Fibroblast of lung (primary cell): ENCODE measurements around the gene PRKAG2. TPM values are rescaled to one million over a fixed set of nuclear protein-coding genes. Genes with fewer than 3 reads are reported as not detected.

ENCODE experiments used
- DNase-seq, 2 donors: peaks; one replicate each; pipeline versions ENCODE4 v3.0.0 to v3.0.0-alpha.2; 2010; ENCODE audit warnings: low read depth in 2 of 2
- H2AFZ ChIP-seq: 2 replicates; pipeline ENCODE4 v1.5.1; 2012; ENCODE audit warnings: low read length, control low read depth, inconsistent platforms
- H3K27ac ChIP-seq: 2 replicates; pipeline ENCODE4 v1.5.1; 2011; ENCODE audit warnings: low read length, control low read depth; ENCODE audit not compliant: insufficient read depth
- H3K27me3 ChIP-seq: 2 replicates; pipeline ENCODE4 v1.5.1; 2011; ENCODE audit warnings: mild to moderate bottlenecking, low read length; ENCODE audit not compliant: control insufficient read depth, insufficient read depth
- H3K36me3 ChIP-seq: 2 replicates; pipeline ENCODE4 v1.5.1; 2011; ENCODE audit warnings: low read length; ENCODE audit not compliant: control insufficient read depth, insufficient read depth
- H3K4me1 ChIP-seq: 2 replicates; pipeline ENCODE4 v1.5.1; 2011; ENCODE audit warnings: low read length; ENCODE audit not compliant: control insufficient read depth, insufficient read depth; ENCODE audit errors: extremely low read depth
- H3K4me2 ChIP-seq: 2 replicates; pipeline ENCODE4 v1.5.1; 2011; ENCODE audit warnings: low read length, control low read depth; ENCODE audit not compliant: insufficient read depth; ENCODE audit errors: extremely low read depth
- H3K4me3 ChIP-seq, 4 experiments: fragments of 200-600 bp in 1 of 4; sonication (generic) in 1 of 4; replicated peaks in 1 of 4; 2 replicates each; pipeline ENCODE4 v1.5.1; 2011 to 2016; ENCODE audit warnings: low read length in 4 of 4, low read depth in 3 of 4, mild to moderate bottlenecking in 3 of 4, control low read depth in 2 of 4, inconsistent platforms in 1 of 4, mixed read lengths in 1 of 4; ENCODE audit not compliant: insufficient read depth in 1 of 4; ENCODE audit errors: control extremely low read depth in 1 of 4
- H3K79me2 ChIP-seq: 2 replicates; pipeline ENCODE4 v1.5.1; 2012; ENCODE audit warnings: mild to moderate bottlenecking, low read length, inconsistent platforms; ENCODE audit not compliant: control insufficient read depth, insufficient read depth
- H3K9ac ChIP-seq: 2 replicates; pipeline ENCODE4 v1.5.1; 2011; ENCODE audit warnings: mild to moderate bottlenecking, low read length, control low read depth; ENCODE audit not compliant: insufficient read depth
- H3K9me3 ChIP-seq: 2 replicates; pipeline ENCODE4 v1.5.1; 2012; ENCODE audit warnings: low read depth, low read length; ENCODE audit not compliant: control insufficient read depth, insufficient read depth
- H4K20me1 ChIP-seq: 2 replicates; pipeline ENCODE4 v1.5.1; 2011; ENCODE audit warnings: low read length; ENCODE audit not compliant: control insufficient read depth, insufficient read depth; ENCODE audit errors: extremely low read depth
- CTCF ChIP-seq, 2 donors: IDR thresholded peaks in 1 of 2; conservative IDR thresholded peaks in 1 of 2; 1 replicate in 1 of 2; 2 replicates in 1 of 2; pipeline ENCODE4 v1.5.1; 2011 to 2012; ENCODE audit warnings: low read length in 2 of 2, control low read depth in 1 of 2, inconsistent platforms in 1 of 2, low read depth in 1 of 2, mild to moderate bottlenecking in 1 of 2
- EZH2 ChIP-seq: IDR thresholded peaks from 2 replicates; pipeline ENCODE4 v1.5.1; 2012; ENCODE audit warnings: low read length, control low read depth, mild to moderate bottlenecking; ENCODE audit errors: missing control alignments
- polyA plus RNA-seq, 2 donors: library from polyadenylated mRNA; depleted of rRNA in 1 of 2; stranded (reverse) in 1 of 2; unstranded in 1 of 2; fragments of >200 nt; gene quantifications; 2 replicates each; pipeline ENCODE4 v1.2.1, GENCODE V29; 2011 to 2012; ENCODE audit warnings: missing spikeins in 1 of 2
- total RNA-seq: library from RNA; depleted of rRNA; stranded (reverse); fragments of >200 nt; gene quantifications from 2 replicates; pipeline ENCODE4 v1.2.1, GENCODE V29; 2014

Gene PRKAG2
- total and polyA plus RNA-seq, 2 donors (not counting 1 experiment from before 2014, with no cell fraction given), result 11.9 to 56.7 TPM

DNA sequence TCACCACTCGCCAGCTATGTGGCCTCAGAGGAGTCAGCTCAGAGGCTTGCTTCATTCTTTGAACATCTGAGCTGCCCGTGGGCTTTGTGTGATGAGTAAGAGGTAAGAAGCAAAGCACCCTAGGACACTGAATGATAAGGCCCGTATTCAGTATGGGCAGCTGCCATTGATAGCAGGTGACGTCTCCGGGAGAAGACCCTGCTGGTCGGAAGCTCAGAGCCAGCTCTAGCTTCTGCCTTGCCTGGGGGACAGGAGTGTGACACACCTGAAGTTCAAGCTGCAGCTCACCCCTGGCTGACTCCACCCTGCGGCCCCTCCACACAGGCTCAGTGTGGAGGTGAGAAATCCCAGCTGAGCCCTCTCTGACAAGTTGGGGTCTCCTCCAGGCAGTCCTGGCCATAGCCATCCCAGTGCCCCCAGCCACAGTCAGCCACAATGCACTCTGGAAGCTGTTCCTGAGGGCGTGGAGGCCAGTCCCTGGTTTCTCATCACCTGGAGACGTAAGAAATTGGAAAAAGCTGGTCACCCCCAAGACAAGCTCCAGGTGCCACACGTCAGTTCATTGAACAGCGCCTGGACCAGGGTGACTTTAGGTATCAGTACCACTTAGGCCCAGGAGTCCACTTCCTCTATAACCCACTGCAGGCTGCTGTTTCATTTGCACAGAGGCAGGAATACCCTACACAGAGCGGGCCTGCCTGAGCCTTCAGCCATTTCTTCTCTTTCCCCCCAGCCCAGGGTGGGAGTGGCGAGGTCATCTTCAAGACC lies 192.3 kb downstream of the PRKAG2 start:
- Histone ChIP-seq H3K79me2 (no peaks in the 10 kb centered on the region), H3K4me2 (no peak overlapping the region), H3K4me1 (peaks cover 16% of the 10 kb centered on the region), H3K27me3 (no peaks in the 10 kb centered on the region), H2AFZ (no peak overlapping the region), H3K9me3 (no peaks in the 10 kb centered on the region), H3K9ac (no peak overlapping the region), H3K36me3 (no peaks in the 10 kb centered on the region), H3K27ac (no peak overlapping the region), H4K20me1 (no peaks in the 10 kb centered on the region), H3K4me3 (no peak overlapping the region)
- no peak for TF ChIP-seq CTCF (conservative IDR thresholded peaks at IDR 0.05 in 1 of 2, IDR thresholded peaks at IDR 0.05 in 1 of 2; ENCODE audit: low read depth in 1 of 2, low read length in 2 of 2)
- no peak for TF ChIP-seq EZH2
- peak in 1 of 2 donors; percentile 62 for DNase-seq

GRCh38 chr7:151683615-151684407 lies 193.1 kb downstream of the PRKAG2 start:
- TF ChIP-seq EZH2 (no peak), CTCF (conservative IDR thresholded peaks at IDR 0.05 in 1 of 2, IDR thresholded peaks at IDR 0.05 in 1 of 2; ENCODE audit: low read depth in 1 of 2, low read length in 2 of 2) (no peak)
- H3K27ac ChIP-seq, result no peak overlapping the region
- no peaks in the 10 kb centered on the region for H3K9me3 ChIP-seq
- no peak for DNase-seq
- no peak overlapping the region for H2AFZ ChIP-seq
- H4K20me1 ChIP-seq, result no peaks in the 10 kb centered on the region
- H3K9ac ChIP-seq, result no peak overlapping the region
- H3K4me3 ChIP-seq, result no peak overlapping the region
- H3K4me1 ChIP-seq, result peaks cover 16% of the 10 kb centered on the region
- H3K79me2 ChIP-seq, result no peaks in the 10 kb centered on the region
- no peaks in the 10 kb centered on the region for H3K36me3 ChIP-seq
- no peaks in the 10 kb centered on the region for H3K27me3 ChIP-seq
- H3K4me2 ChIP-seq, result no peak overlapping the region

DNA sequence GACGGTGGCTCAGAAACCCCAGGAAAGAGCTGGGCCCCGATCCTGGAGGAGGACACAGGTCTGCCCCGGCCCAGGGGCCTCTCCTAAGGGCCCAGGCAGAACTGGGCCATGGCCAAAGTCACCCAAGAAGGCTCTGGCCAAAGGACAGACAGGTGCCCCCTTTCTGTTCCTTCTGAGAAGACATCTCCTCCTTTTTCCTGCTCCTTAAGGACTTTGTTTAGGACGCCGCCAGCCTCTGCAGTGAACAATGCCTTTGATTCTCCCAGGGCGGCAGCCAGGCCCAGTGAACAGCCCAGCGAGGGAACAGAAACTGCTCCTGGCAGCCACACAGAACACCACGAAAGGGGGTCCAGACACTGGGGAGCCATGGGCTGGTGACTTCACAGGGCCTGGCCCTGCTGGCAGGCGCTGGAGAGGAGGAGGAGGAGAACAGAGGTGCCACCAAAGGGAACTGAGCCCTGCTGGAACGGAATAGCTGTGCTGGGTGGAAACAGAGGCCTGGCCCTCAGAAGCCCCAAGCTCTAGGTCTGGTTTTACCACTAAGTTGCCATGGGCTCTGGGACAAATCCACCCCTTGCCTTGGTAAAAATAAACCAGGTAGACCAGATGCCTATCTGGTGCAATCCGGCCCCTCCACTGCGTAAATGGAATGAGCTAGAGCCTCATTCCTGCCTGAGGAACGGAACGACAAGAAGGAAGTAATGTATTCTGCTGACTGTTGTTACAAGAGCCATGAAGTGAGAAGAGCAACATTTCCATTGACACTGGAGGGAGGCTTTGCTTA lies 193.9 kb downstream of the PRKAG2 start:
- Histone ChIP-seq H3K4me2 (no peak overlapping the region), H3K79me2 (no peaks in the 10 kb centered on the region), H2AFZ (no peak overlapping the region), H3K9ac (no peak overlapping the region), H3K4me3 (no peak overlapping the region), H3K27me3 (no peaks in the 10 kb centered on the region), H3K27ac (no peak overlapping the region), H3K9me3 (no peaks in the 10 kb centered on the region), H3K4me1 (peaks cover 12% of the 10 kb centered on the region), H3K36me3 (no peaks in the 10 kb centered on the region), H4K20me1 (no peaks in the 10 kb centered on the region)
- no peak for TF ChIP-seq CTCF (conservative IDR thresholded peaks at IDR 0.05 in 1 of 2, IDR thresholded peaks at IDR 0.05 in 1 of 2; ENCODE audit: low read depth in 1 of 2, low read length in 2 of 2)
- no peak for TF ChIP-seq EZH2
- DNase-seq, result no peak
